Astrocyte (in vitro differentiated cells and primary cell): ENCODE results near the gene THAP2.

Source experiments
- CTCF ChIP-seq: IDR thresholded peaks from 2 replicates; pipeline ENCODE4 v1.5.1; 2011; ENCODE audit warnings: low read depth, mild to moderate bottlenecking, inconsistent platforms, low read length, moderate library complexity; ENCODE audit not compliant: insufficient read depth
- EZH2 ChIP-seq: IDR thresholded peaks from 2 replicates; pipeline ENCODE4 v1.6.1; 2012; ENCODE audit warnings: mild to moderate bottlenecking, low read length, inconsistent platforms; ENCODE audit not compliant: insufficient read depth

GRCh38 chr12:71656740-71657139 is 7.4 kb upstream of the THAP2 start:
- no peak for TF ChIP-seq CTCF
- no peak for TF ChIP-seq EZH2
